Loucy (cell line): ENCODE data around the gene FAF2.
"Not testable (repeated sequence)": the region's sequence is repeated elsewhere in the genome, so short reads cannot be mapped to it uniquely, and the experiment has no call there.

ENCODE experiments used
- CTCF ChIP-seq: fragments of 200-600 bp; sonication (generic); conservative IDR thresholded peaks from 2 replicates; pipeline ENCODE4 v1.5.1; 2014; ENCODE audit warnings: mild to moderate bottlenecking, antibody characterized with exemption, low read length
- EZH2phosphoT487 ChIP-seq: fragments of 200-600 bp; IDR thresholded peaks from 2 replicates; pipeline ENCODE4 v1.6.1; 2018; ENCODE audit warnings: antibody characterized with exemption, mild to moderate bottlenecking, moderate library complexity, borderline replicate concordance

GRCh38 chr5:176487160-176487559, 39.0 kb downstream of the FAF2 start:
- not testable (repeated sequence) for TF ChIP-seq CTCF, EZH2phosphoT487
